Neuronal stem cell (in vitro differentiated cells): Measurements from ENCODE around the gene DLG2.

Experiments
- DNase-seq: peaks from one replicate; pipeline ENCODE4 v3.0.0-alpha.2; 2013; ENCODE audit warnings: low spot score
- H2AFZ ChIP-seq: one replicate; pipeline ENCODE4 v1.6.1; 2013; ENCODE audit warnings: mild to moderate bottlenecking, low read length, inconsistent platforms
- H2AK5ac ChIP-seq: 2 replicates; pipeline ENCODE4 v1.6.1; 2013; ENCODE audit warnings: low read depth, mild to moderate bottlenecking, inconsistent platforms, low read length, moderate library complexity, mixed read lengths
- H2BK120ac ChIP-seq: 2 replicates; pipeline ENCODE4 v1.6.1; 2013; ENCODE audit warnings: low read depth, mild to moderate bottlenecking, inconsistent platforms, low read length, moderate library complexity, mixed read lengths
- H2BK12ac ChIP-seq: one replicate; pipeline ENCODE4 v1.6.1; 2013; ENCODE audit warnings: low read length, inconsistent platforms
- H2BK15ac ChIP-seq: 2 replicates; pipeline ENCODE4 v1.6.1; 2013; ENCODE audit warnings: mild to moderate bottlenecking, low read length, inconsistent platforms, mixed read lengths
- H2BK5ac ChIP-seq: one replicate; pipeline ENCODE4 v1.6.1; 2013; ENCODE audit warnings: inconsistent platforms, mild to moderate bottlenecking, low read length, moderate library complexity
- H3K14ac ChIP-seq: one replicate; pipeline ENCODE4 v1.6.1; 2013; ENCODE audit warnings: low read length, inconsistent platforms
- H3K18ac ChIP-seq: 2 replicates; pipeline ENCODE4 v1.6.1; 2013; ENCODE audit warnings: low read length, inconsistent platforms
- H3K23ac ChIP-seq: 2 replicates; pipeline ENCODE4 v1.6.1; 2013; ENCODE audit warnings: low read depth, mild to moderate bottlenecking, mixed read lengths, low read length, inconsistent platforms; ENCODE audit not compliant: poor library complexity
- H3K27ac ChIP-seq: replicated peaks from 3 replicates; pipeline ENCODE4 v1.5.1; 2013; ENCODE audit warnings: low read length, inconsistent platforms
- H3K27me3 ChIP-seq, 3 experiments: 2 replicates each; pipeline ENCODE4 v1.6.1; 2013; ENCODE audit warnings: low read length in 3 of 3, mild to moderate bottlenecking in 2 of 3, inconsistent platforms in 1 of 3, low read depth in 1 of 3, mixed read lengths in 1 of 3, moderate library complexity in 1 of 3; ENCODE audit not compliant: control insufficient read depth in 3 of 3, insufficient read depth in 3 of 3
- H3K36me3 ChIP-seq, 2 donors: replicated peaks in 1 of 2; 2 replicates each; pipeline ENCODE4 v1.6.1; 2013; ENCODE audit warnings: low read length in 2 of 2; ENCODE audit not compliant: control insufficient read depth in 2 of 2, insufficient read depth in 2 of 2
- H3K4ac ChIP-seq: 2 replicates; pipeline ENCODE4 v1.6.1; 2013; ENCODE audit warnings: inconsistent platforms, mild to moderate bottlenecking, low read length, moderate library complexity
- H3K4me1 ChIP-seq, 2 donors: 1 replicate in 1 of 2; 2 replicates in 1 of 2; pipeline ENCODE4 v1.6.1; 2013; ENCODE audit warnings: low read length in 2 of 2, low read depth in 1 of 2; ENCODE audit not compliant: control insufficient read depth in 2 of 2, insufficient read depth in 1 of 2
- H3K4me2 ChIP-seq: one replicate; pipeline ENCODE4 v1.6.1; 2013; ENCODE audit warnings: mild to moderate bottlenecking, low read length, inconsistent platforms; ENCODE audit not compliant: insufficient read depth, poor library complexity, severe bottlenecking
- H3K4me3 ChIP-seq, 2 donors: 2 replicates each; pipeline ENCODE4 v1.5.1; 2013; ENCODE audit warnings: low read length in 2 of 2, mild to moderate bottlenecking in 2 of 2, inconsistent platforms in 1 of 2, moderate library complexity in 1 of 2
- H3K79me1 ChIP-seq: one replicate; pipeline ENCODE4 v1.6.1; 2013; ENCODE audit warnings: low read depth, mild to moderate bottlenecking, inconsistent platforms, low read length, moderate library complexity
- H3K9ac ChIP-seq: one replicate; pipeline ENCODE4 v1.6.1; 2013; ENCODE audit warnings: mild to moderate bottlenecking, low read depth, low read length, inconsistent platforms; ENCODE audit not compliant: poor library complexity
- H3K9me3 ChIP-seq, 2 donors: replicated peaks in 1 of 2; 2 replicates each; pipeline versions ENCODE3 to v1.6.1; 2013; ENCODE audit warnings: low read length in 2 of 2, mild to moderate bottlenecking in 2 of 2, inconsistent platforms in 1 of 2, low read depth in 1 of 2, mixed read lengths in 1 of 2, moderate library complexity in 1 of 2; ENCODE audit not compliant: control insufficient read depth in 2 of 2, insufficient read depth in 1 of 2
- H4K8ac ChIP-seq: one replicate; pipeline ENCODE4 v1.6.1; 2013; ENCODE audit warnings: low read depth, mild to moderate bottlenecking, inconsistent platforms, low read length, moderate library complexity
- H4K91ac ChIP-seq: one replicate; pipeline ENCODE4 v1.6.1; 2013; ENCODE audit warnings: low read length, low read depth, mild to moderate bottlenecking, inconsistent platforms; ENCODE audit not compliant: poor library complexity
- WGBS, 2 donors: extraction: QIAGEN DNeasy Blood & Tissue Kit; methylation state at CpG; one replicate each; pipeline ENCODE4 v1.1.7; 2013; ENCODE audit warnings: missing lambda C conversion rate in 2 of 2, mixed read lengths in 1 of 2; ENCODE audit not compliant: insufficient read length in 2 of 2, insufficient replicate concordance in 1 of 2; ENCODE audit errors: extremely low coverage in 2 of 2; 5-methylcytosine and 5-hydroxymethylcytosine counted together

Gene DLG2

GRCh38 chr11:84608837-84609196 is 1018.3 kb downstream of the DLG2 start:
- H4K8ac ChIP-seq: no peak overlapping the region
- no peak overlapping the region for H3K4me3 ChIP-seq
- no peak overlapping the region for H2BK12ac ChIP-seq
- H3K9ac ChIP-seq: no peak overlapping the region
- H2AK5ac ChIP-seq: no peak overlapping the region
- no peak overlapping the region for H3K18ac ChIP-seq
- no peak overlapping the region for H3K27ac ChIP-seq
- H2BK5ac ChIP-seq: no peak overlapping the region
- no peak overlapping the region for H2BK15ac ChIP-seq
- no peaks in the 10 kb centered on the region for H3K79me1 ChIP-seq
- no peak overlapping the region for H2BK120ac ChIP-seq
- H3K4me1 ChIP-seq: peaks cover 0 to 2% of the 10 kb centered on the region in 2 donors
- no CpG with 5 or more reads among the region's 2 CpGs for WGBS, 2 donors
- no peak overlapping the region for H3K4ac ChIP-seq
- H3K9me3 ChIP-seq: no peaks in the 10 kb centered on the region
- H3K27me3 ChIP-seq: no peaks in the 10 kb centered on the region
- H3K14ac ChIP-seq: no peak overlapping the region
- no peak overlapping the region for H4K91ac ChIP-seq
- H3K23ac ChIP-seq: no peak overlapping the region
- H3K36me3 ChIP-seq: no peaks in the 10 kb centered on the region
- no peak overlapping the region for H3K4me2 ChIP-seq
- H2AFZ ChIP-seq: no peak overlapping the region
- no peak for DNase-seq

DNA sequence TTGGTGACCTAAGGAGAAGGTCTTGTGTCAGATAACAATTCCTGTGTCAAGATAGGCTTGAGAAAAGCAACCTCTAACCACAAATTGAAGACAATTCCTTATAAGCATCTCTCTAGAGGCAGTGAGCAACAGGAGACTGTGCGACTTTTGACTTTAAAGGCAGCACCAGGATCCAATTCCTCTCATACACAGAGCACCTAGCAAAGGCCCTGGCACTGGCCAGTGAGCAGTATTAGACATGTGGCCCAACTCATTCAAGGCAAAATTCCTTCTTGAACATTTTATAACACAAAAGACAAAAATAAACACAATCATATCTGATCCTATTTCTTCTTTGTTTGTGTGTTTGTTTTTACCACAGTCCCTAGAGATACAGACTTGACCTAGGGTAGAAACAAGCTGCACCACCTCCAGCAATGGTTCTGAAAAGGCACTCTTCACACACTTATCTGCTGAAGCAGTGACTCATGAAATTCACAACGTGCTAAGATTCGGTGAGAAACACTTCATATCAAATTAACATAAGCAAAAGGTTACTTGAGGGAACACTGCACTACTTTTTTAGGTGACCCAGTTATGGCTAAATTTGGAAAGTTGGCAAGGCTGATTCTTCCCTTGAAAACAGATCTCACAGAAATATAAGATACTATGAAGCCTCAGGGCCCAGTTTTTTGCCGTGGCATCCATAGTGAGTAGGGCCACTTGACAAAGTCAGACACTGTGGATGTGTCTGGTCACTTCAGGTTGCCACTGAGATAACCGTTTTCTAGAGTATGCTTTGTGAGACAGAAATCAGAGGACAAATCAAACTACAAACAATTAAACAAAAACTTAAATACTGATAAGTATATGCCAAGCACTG is 1018.9 kb downstream of the DLG2 start:
- Histone ChIP-seq H3K4me2 (no peak overlapping the region), H3K4ac (no peak overlapping the region), H3K9ac (no peak overlapping the region), H3K14ac (no peak overlapping the region), H2AK5ac (no peak overlapping the region), H3K27me3 (no peaks in the 10 kb centered on the region), H3K36me3 (no peaks in the 10 kb centered on the region), H2BK120ac (no peak overlapping the region), H3K4me3 (no peak overlapping the region), H3K27ac (no peak overlapping the region), H3K23ac (no peak overlapping the region), H2BK12ac (no peak overlapping the region), H3K18ac (no peak overlapping the region), H3K79me1 (no peaks in the 10 kb centered on the region), H4K8ac (no peak overlapping the region), H2BK5ac (no peak overlapping the region), H3K9me3 (no peaks in the 10 kb centered on the region), H2AFZ (no peak overlapping the region), H2BK15ac (no peak overlapping the region), H3K4me1 (peaks cover 0 to 2% of the 10 kb centered on the region in 2 donors), H4K91ac (no peak overlapping the region)
- DNase-seq: no peak
- no CpG with 5 or more reads among the region's 5 CpGs for WGBS, 2 donors

DNA sequence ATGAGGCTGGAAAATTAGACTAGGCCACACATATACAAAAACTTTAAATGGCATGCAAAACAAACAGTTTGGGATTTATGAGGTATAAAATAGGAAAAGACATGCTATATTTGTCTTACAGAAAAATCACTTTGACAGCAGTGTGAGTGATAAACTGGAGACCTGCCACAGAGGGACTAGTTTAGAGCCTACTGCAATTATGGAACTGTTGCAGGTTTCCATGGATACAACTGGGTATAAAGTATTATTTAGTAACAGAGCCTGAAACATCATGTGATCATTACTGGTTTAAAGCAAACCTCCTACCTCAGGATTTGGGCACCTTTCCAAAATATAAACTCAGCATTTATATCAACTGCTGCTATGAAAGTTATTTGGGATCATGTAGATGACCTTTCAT is 1032.5 kb downstream of the DLG2 start:
- Histone ChIP-seq H3K23ac (no peak overlapping the region), H4K8ac (no peak overlapping the region), H3K18ac (no peak overlapping the region), H3K4me1 (no peaks in the 10 kb centered on the region), H3K27me3 (no peaks in the 10 kb centered on the region), H2BK15ac (no peak overlapping the region), H4K91ac (no peak overlapping the region), H3K79me1 (no peaks in the 10 kb centered on the region), H3K9me3 (no peaks in the 10 kb centered on the region), H3K14ac (no peak overlapping the region), H2BK12ac (no peak overlapping the region), H2BK5ac (no peak overlapping the region), H3K4me3 (no peak overlapping the region), H3K27ac (no peak overlapping the region), H3K36me3 (no peaks in the 10 kb centered on the region), H3K4ac (no peak overlapping the region), H2AK5ac (no peak overlapping the region), H3K4me2 (no peak overlapping the region), H3K9ac (no peak overlapping the region), H2BK120ac (no peak overlapping the region), H2AFZ (no peak overlapping the region)
- DNase-seq: no peak

DNA sequence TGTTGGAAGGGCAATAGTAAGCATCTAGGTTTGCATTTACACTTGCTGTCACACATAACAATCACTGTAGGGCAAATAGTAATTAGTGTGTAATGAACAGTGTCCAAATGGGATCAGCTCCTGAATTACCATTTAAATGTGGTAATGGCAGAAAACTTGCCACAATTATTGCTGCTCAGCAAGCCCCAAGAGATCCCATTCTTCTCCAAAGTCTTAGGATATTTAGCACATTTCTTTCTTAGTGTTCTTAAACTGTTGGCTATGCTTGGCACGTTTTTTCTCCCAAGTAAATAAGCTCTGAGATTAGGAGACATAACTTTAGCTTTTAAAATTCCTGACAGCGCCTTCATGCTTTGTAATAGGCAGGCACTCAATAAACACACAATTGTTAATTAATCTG is 1037.0 kb downstream of the DLG2 start:
- Histone ChIP-seq H3K4me2 (no peak overlapping the region), H2AK5ac (no peak overlapping the region), H3K4me1 (peaks cover 0 to 3% of the 10 kb centered on the region in 2 donors), H2BK120ac (no peak overlapping the region), H2BK12ac (no peak overlapping the region), H2BK5ac (no peak overlapping the region), H3K23ac (no peak overlapping the region), H4K8ac (no peak overlapping the region), H3K9ac (no peak overlapping the region), H4K91ac (no peak overlapping the region), H3K4ac (no peak overlapping the region), H3K36me3 (no peaks in the 10 kb centered on the region), H3K9me3 (no peaks in the 10 kb centered on the region), H3K4me3 (no peak overlapping the region), H3K18ac (no peak overlapping the region), H3K79me1 (no peaks in the 10 kb centered on the region), H2BK15ac (no peak overlapping the region), H3K27me3 (no peaks in the 10 kb centered on the region), H3K27ac (no peak overlapping the region), H2AFZ (no peak overlapping the region), H3K14ac (no peak overlapping the region)
- WGBS, 2 donors: no CpG with 5 or more reads among the region's 2 CpGs
- DNase-seq: no peak
